Measurements from ENCODE around the gene IGFBP7.

DNA sequence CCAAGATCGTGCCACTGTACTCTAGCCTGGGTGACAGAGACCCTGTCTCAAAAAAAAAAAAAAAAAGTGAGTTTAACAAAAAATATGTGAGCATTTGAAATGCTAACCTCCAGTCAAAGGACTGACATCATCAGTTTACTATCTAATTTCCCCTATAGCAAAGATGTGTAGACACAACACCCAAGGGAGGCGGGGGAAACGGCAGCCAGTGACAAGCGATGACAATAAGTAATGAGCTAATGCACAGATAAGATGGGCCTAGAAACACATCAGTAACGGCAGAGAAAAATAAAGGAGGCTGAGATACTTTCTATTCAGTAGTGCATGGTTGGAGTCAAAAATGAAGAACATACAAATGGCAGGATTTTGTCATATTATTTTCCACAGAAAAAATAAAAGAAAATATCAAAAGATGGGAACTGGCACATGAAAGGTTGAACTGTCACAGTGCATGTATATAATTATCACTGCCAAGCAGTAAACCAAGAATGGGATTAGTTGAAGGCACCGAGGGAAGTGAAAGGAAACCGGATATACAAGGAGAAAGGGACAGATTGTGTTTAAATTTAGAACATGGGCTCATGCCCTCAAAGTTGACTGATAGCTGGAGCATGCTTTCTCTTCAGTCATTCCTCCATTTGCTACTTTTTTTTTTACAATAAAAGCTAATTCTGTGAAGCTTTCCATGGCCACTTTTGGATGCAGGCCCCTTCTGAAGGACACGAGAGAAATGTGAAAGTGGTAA is 41.8 kb downstream of the IGFBP7 start:
- TF ChIP-seq, protein P1, sequence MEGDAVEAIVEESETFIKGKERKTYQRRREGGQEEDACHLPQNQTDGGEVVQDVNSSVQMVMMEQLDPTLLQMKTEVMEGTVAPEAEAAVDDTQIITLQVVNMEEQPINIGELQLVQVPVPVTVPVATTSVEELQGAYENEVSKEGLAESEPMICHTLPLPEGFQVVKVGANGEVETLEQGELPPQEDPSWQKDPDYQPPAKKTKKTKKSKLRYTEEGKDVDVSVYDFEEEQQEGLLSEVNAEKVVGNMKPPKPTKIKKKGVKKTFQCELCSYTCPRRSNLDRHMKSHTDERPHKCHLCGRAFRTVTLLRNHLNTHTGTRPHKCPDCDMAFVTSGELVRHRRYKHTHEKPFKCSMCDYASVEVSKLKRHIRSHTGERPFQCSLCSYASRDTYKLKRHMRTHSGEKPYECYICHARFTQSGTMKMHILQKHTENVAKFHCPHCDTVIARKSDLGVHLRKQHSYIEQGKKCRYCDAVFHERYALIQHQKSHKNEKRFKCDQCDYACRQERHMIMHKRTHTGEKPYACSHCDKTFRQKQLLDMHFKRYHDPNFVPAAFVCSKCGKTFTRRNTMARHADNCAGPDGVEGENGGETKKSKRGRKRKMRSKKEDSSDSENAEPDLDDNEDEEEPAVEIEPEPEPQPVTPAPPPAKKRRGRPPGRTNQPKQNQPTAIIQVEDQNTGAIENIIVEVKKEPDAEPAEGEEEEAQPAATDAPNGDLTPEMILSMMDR (IDR thresholded peaks at IDR 0.05), result no peak
- no peak for TF ChIP-seq EP300 (IDR thresholded peaks at IDR 0.05)
